HCT116 (cell line): ENCODE results near the gene IRGQ. TPM values are rescaled to one million over a fixed set of nuclear protein-coding genes. Genes with fewer than 3 reads are reported as not detected.

ENCODE experiments used
- ATAC-seq: fragments of 200-7000 bp; cut with Tn5 transposase; 2 replicates; pipeline ENCODE4 v1.9.1; 2020; ENCODE audit warnings: mild to moderate bottlenecking, moderate library complexity
- BruUV-seq: library from RNA; stranded (reverse); fragments of 400-500 nt; replicated peaks from 2 replicates; lab custom pipeline; 2021; lab: Mats Ljungman, UMichigan
- CTCF ChIA-PET: fragments of 300-600 bp; sonication (Branson Sonifier 250); formaldehyde crosslinking; loops from one replicate; lab custom pipeline; 2021; ENCODE audit warnings: antibody characterized with exemption; lab: Charles Lee
- POLR2A ChIA-PET: fragments of 300-600, 350-600 bp; sonication (Branson Sonifier 250); formaldehyde crosslinking; loops from one replicate; lab custom pipeline; 2021; ENCODE audit warnings: antibody characterized with exemption; lab: Charles Lee
- RAD21 ChIA-PET, 2 experiments: fragments of 300-600 bp; sonication (Branson Sonifier 250); formaldehyde crosslinking; loops; one replicate each; lab custom pipeline; 2023; ENCODE audit warnings: low total read pairs in 2 of 2; ENCODE audit not compliant: uncharacterized antibody in 2 of 2, unreplicated experiment in 2 of 2, low non-redundant PET in 1 of 2; lab: Charles Lee
- DNase-seq: peaks from one replicate; pipeline ENCODE4 v3.0.0-alpha.2; 2010; ENCODE audit warnings: low read depth, low spot score
- H2AFZ ChIP-seq: fragments of 200-600 bp; shearing (Covaris generic), sonication (generic); 2 replicates; pipeline ENCODE4 v1.6.1; 2017; ENCODE audit warnings: low read depth, mixed run types, mixed read lengths, antibody characterized with exemption, low read length; ENCODE audit not compliant: poor library complexity, severe bottlenecking
- H3K27ac ChIP-seq: 2 replicates; pipeline ENCODE4 v1.5.1; 2012; ENCODE audit warnings: low read depth, low read length
- H3K27me3 ChIP-seq: fragments of 200-600 bp; sonication (generic); 2 replicates; pipeline ENCODE4 v1.6.1; 2016; ENCODE audit warnings: mixed run types, low read length, mixed read lengths; ENCODE audit not compliant: insufficient read depth
- H3K36me3 ChIP-seq, 2 experiments: fragments of 200-500 bp in 1 of 2; fragments of 200-600 bp in 1 of 2; sonication (Bioruptor generic) in 1 of 2; sonication (generic) in 1 of 2; 2 replicates each; pipeline versions ENCODE4 v1.5.1 to v1.6.1; 2014 to 2016; ENCODE audit warnings: low read length in 2 of 2, inconsistent platforms in 1 of 2, mixed read lengths in 1 of 2, mixed run types in 1 of 2; ENCODE audit not compliant: insufficient read depth in 2 of 2, control insufficient read depth in 1 of 2
- H3K4me1 ChIP-seq, 2 experiments: fragments of 200-600 bp in 1 of 2; sonication (generic) in 1 of 2; 2 replicates each; pipeline versions ENCODE4 v1.5.1 to v1.6.1; 2012 to 2017; ENCODE audit warnings: low read length in 2 of 2, inconsistent platforms in 1 of 2, mild to moderate bottlenecking in 1 of 2, mixed read lengths in 1 of 2, mixed run types in 1 of 2, moderate library complexity in 1 of 2; ENCODE audit not compliant: insufficient read depth in 2 of 2, control insufficient read depth in 1 of 2
- H3K4me2 ChIP-seq: fragments of 200-600 bp; sonication (generic); 2 replicates; pipeline ENCODE4 v1.6.1; 2017; ENCODE audit warnings: mixed run types, low read length, mixed read lengths
- H3K4me3 ChIP-seq, 2 experiments: fragments of 200-600 bp in 1 of 2; sonication (generic) in 1 of 2; replicated peaks in 1 of 2; 2 replicates each; pipeline ENCODE4 v1.5.1; 2011 to 2016; ENCODE audit warnings: low read length in 2 of 2, control low read depth in 1 of 2, low read depth in 1 of 2, mild to moderate bottlenecking in 1 of 2, mixed read lengths in 1 of 2, mixed run types in 1 of 2
- H3K79me2 ChIP-seq: fragments of 200-600 bp; sonication (generic); 2 replicates; pipeline ENCODE4 v1.6.1; 2017; ENCODE audit warnings: mild to moderate bottlenecking, mixed run types, low read length, moderate library complexity, mixed read lengths; ENCODE audit not compliant: insufficient read depth
- H3K9ac ChIP-seq: fragments of 200-600 bp; sonication (generic); 2 replicates; pipeline ENCODE4 v1.6.1; 2016; ENCODE audit warnings: low read length, mixed read lengths
- H3K9me2 ChIP-seq: fragments of 200-600 bp; sonication (generic), shearing (Covaris generic); 2 replicates; pipeline ENCODE4 v1.6.1; 2017; ENCODE audit warnings: mixed run types, mild to moderate bottlenecking, moderate library complexity; ENCODE audit not compliant: insufficient read depth
- H3K9me3 ChIP-seq, 2 experiments: fragments of 200-500 bp in 1 of 2; fragments of 200-600 bp in 1 of 2; sonication (Bioruptor generic) in 1 of 2; sonication (generic) in 1 of 2; 2 replicates each; pipeline ENCODE4 v1.6.1; 2014 to 2017; ENCODE audit warnings: low read length in 2 of 2, mixed read lengths in 2 of 2, inconsistent platforms in 1 of 2, low read depth in 1 of 2, mild to moderate bottlenecking in 1 of 2, mixed run types in 1 of 2, moderate library complexity in 1 of 2; ENCODE audit not compliant: control insufficient read depth in 1 of 2, insufficient read depth in 1 of 2
- H4K20me1 ChIP-seq: fragments of 200-600 bp; sonication (generic), shearing (Covaris generic); 2 replicates; pipeline ENCODE4 v1.6.1; 2017; ENCODE audit warnings: mixed run types, mild to moderate bottlenecking, moderate library complexity; ENCODE audit not compliant: insufficient read depth
- FOSL1 ChIP-seq: IDR thresholded peaks from 2 replicates; pipeline ENCODE4 v1.6.1; 2012; ENCODE audit warnings: low read depth
- POLR2A ChIP-seq: IDR thresholded peaks from 2 replicates; pipeline ENCODE4 v1.7.0; 2011; ENCODE audit warnings: borderline replicate concordance; ENCODE audit not compliant: insufficient read depth, insufficient read length; ENCODE audit errors: extremely low read depth
- REST ChIP-seq: IDR thresholded peaks from 2 replicates; pipeline ENCODE4 v1.6.1; 2012; ENCODE audit warnings: low read depth
- SIN3A ChIP-seq: IDR thresholded peaks from 2 replicates; pipeline ENCODE4 v1.6.1; 2012; ENCODE audit warnings: low read depth
- SRF ChIP-seq: IDR thresholded peaks from 2 replicates; pipeline ENCODE4 v1.6.1; 2012; ENCODE audit warnings: low read depth
- ZFX ChIP-seq: fragments of 450-650 bp; IDR thresholded peaks from 2 replicates; pipeline ENCODE4 v1.6.1; 2017
- ZNF274 ChIP-seq: fragments of 200-500 bp; sonication (Bioruptor generic); IDR thresholded peaks from 2 replicates; pipeline ENCODE4 v1.6.1; 2014; ENCODE audit warnings: mild to moderate bottlenecking, low read depth, low read length, inconsistent platforms
- intact Hi-C: fragments of 100-400 bp; cut with micrococcal nuclease; formaldehyde crosslinking; loops from 2 replicates; pipeline ENCODE4 v1.10.0; 2022
- total RNA-seq: library from RNA; stranded (reverse); gene quantifications from one replicate; pipeline ENCODE4 v1.2.1, GENCODE V29; 2021; ENCODE audit not compliant: unreplicated experiment

The IRGQ gene
- total RNA-seq, 1 experiment from 2014 or later = 14.6 TPM

GRCh38 chr19:43626838-43627237 is 30.9 kb upstream of the IRGQ start:
- H3K79me2 ChIP-seq = no peaks in the 10 kb centered on the region
- no peaks in the 10 kb centered on the region for H3K9me3 ChIP-seq
- no peak overlapping the region for H2AFZ ChIP-seq
- ChIA-PET RAD21 (no interaction called here), CTCF (interaction anchor here (1.5 kb wide), 1 partner anchor 31 kb away, joined by 4 read pairs; the partner anchor contains the start of genes IRGQ and ZNF576), POLR2A (no interaction called here)
- H3K36me3 ChIP-seq = no peaks in the 10 kb centered on the region
- no peak overlapping the region for H3K27ac ChIP-seq
- H3K4me2 ChIP-seq = no peak overlapping the region
- H3K27me3 ChIP-seq = no peaks in the 10 kb centered on the region
- no peaks in the 10 kb centered on the region for H4K20me1 ChIP-seq
- ATAC-seq (no peak), DNase-seq (no peak)
- H3K4me1 ChIP-seq = peaks cover 12 to 17% of the 10 kb centered on the region in 2 experiments
- TF ChIP-seq POLR2A = no peak
- TF ChIP-seq SIN3A = no peak
- no peak for TF ChIP-seq ZFX
- TF ChIP-seq REST = no peak
- no peak for TF ChIP-seq FOSL1
- no peak for TF ChIP-seq SRF
- no peak for TF ChIP-seq ZNF274
- BruUV-seq = no TSS peak
- H3K9me2 ChIP-seq = no peaks in the 10 kb centered on the region
- intact Hi-C loops = no loop called here
- H3K4me3 ChIP-seq = no peak overlapping the region
- no peak overlapping the region for H3K9ac ChIP-seq
